Activated CD4-positive, alpha-beta T cell treated with anti-CD3 and anti-CD28 coated beads, Interleukin-2, amount 10 ng/mL, durations not matched to agents 7 days and 5 days (primary cell): ENCODE measurements around the gene CNTN5. TPM values are rescaled to one million over a fixed set of nuclear protein-coding genes. Genes with fewer than 3 reads are reported as not detected.

Experiments used
- CTCF ChIA-PET: fragments of 350-600 bp; sonication (Branson Sonifier 250); formaldehyde crosslinking; loops from one replicate; lab custom pipeline; 2021; ENCODE audit warnings: antibody characterized with exemption; lab: Charles Lee
- POLR2A ChIA-PET: fragments of 350-600 bp; sonication (Branson Sonifier 250); formaldehyde crosslinking; loops from one replicate; lab custom pipeline; 2021; ENCODE audit warnings: antibody characterized with exemption; lab: Charles Lee
- DNase-seq: peaks from one replicate; pipeline ENCODE4 v3.0.0-alpha.2; 2020
- H3K27ac Mint-ChIP-seq: one replicate; pipeline ENCODE4 v1.8.0; 2021; ENCODE audit warnings: mild to moderate bottlenecking, moderate library complexity, mixed read lengths
- H3K27me3 Mint-ChIP-seq: one replicate; pipeline ENCODE4 v1.8.0; 2021; ENCODE audit warnings: mixed read lengths
- H3K36me3 Mint-ChIP-seq: one replicate; pipeline ENCODE4 v1.8.0; 2021; ENCODE audit warnings: low read depth, mixed read lengths
- H3K4me1 Mint-ChIP-seq: one replicate; pipeline ENCODE4 v1.8.0; 2021; ENCODE audit warnings: mixed read lengths
- H3K4me3 Mint-ChIP-seq: one replicate; pipeline ENCODE4 v1.8.0; 2021; ENCODE audit warnings: mild to moderate bottlenecking, moderate library complexity, mixed read lengths
- H3K9me3 Mint-ChIP-seq: one replicate; pipeline ENCODE4 v1.8.0; 2021; ENCODE audit warnings: mixed read lengths
- total RNA-seq, 2 experiments: library from RNA; stranded (reverse); gene quantifications; one replicate each; pipeline ENCODE4 v1.2.3, GENCODE V29; 2021

Gene CNTN5
- total RNA-seq, 2 experiments from 2014 or later = not detected

DNA sequence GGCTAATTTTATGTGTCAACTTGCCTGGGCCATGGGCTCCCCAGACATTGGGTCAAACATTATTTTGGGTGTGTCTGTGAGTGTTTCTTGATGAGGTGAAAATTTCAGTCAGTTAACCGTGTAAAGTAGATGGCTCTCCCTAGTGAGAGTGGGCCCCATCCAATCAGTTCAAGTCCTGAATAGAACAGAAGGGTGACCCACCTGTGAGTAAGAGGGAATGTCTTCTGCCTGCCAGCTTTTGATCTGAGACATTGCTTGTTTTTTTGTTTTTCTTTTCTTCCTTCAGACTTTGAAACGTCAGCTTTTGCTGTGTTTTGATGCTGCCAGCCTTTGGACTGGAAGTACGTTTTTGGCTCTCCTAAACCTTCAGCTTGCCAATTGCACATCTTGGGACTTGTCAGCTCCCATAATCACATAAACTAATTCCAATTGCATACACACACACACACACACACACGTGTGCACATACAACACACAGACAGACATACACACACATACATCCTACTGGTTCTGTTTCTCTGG lies 300.1 kb downstream of the CNTN5 start:
- Mint-ChIP-seq H3K27me3 (no peaks in the 10 kb centered on the region), H3K4me3 (no peak overlapping the region), H3K36me3 (no peaks in the 10 kb centered on the region), H3K4me1 (no peaks in the 10 kb centered on the region), H3K27ac (no peak overlapping the region), H3K9me3 (peaks cover 6% of the 10 kb centered on the region)
- ChIA-PET POLR2A (no interaction called here), CTCF (no interaction called here)
- no peak for DNase-seq

DNA sequence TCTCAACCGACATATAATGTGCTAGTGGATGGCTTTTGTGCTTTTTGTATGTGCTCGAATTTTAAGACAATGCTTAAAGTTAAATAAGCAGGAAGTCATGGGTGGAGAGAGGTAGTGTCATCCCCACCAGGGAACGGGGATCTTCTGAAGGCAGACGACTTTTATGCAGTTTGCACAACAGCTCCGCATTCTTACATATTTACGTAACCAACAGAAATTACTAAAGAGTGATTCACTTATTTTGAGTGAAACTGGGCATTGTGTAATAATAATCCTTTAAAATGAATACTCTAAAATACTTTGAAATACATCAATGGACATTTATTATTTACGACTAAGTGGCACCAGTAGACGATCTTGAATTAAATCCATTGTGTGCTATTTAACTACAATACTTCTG lies 305.1 kb downstream of the CNTN5 start:
- no peaks in the 10 kb centered on the region for H3K27me3 Mint-ChIP-seq
- H3K36me3 Mint-ChIP-seq = no peaks in the 10 kb centered on the region
- H3K9me3 Mint-ChIP-seq = peaks cover 4% of the 10 kb centered on the region
- H3K27ac Mint-ChIP-seq = no peak overlapping the region
- ChIA-PET POLR2A (no interaction called here), CTCF (no interaction called here)
- no peak for DNase-seq
- H3K4me1 Mint-ChIP-seq = no peaks in the 10 kb centered on the region
- no peak overlapping the region for H3K4me3 Mint-ChIP-seq

DNA sequence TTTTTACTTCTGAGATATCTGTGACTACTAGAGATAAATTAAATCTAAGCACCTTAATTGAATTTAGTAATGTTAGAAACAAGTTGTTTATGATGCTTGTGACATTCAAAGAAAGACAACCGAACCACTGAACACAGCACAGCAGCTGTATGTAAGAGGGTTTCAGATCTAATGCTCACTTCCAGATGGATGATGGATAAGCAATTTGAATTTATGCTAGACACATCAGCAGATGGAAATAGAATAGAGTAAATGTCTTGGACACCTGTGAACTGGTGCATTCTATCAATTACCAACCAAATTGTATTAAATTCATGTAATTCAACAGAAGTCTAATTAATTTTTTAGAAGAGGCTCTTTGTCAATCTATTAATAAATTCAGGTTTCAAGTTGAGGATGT lies 306.3 kb downstream of the CNTN5 start:
- DNase-seq = no peak
- Mint-ChIP-seq H3K36me3 (no peaks in the 10 kb centered on the region), H3K27me3 (no peaks in the 10 kb centered on the region), H3K9me3 (peaks cover 2% of the 10 kb centered on the region), H3K4me1 (no peaks in the 10 kb centered on the region), H3K4me3 (no peak overlapping the region), H3K27ac (no peak overlapping the region)
- ChIA-PET CTCF (no interaction called here), POLR2A (no interaction called here)

DNA sequence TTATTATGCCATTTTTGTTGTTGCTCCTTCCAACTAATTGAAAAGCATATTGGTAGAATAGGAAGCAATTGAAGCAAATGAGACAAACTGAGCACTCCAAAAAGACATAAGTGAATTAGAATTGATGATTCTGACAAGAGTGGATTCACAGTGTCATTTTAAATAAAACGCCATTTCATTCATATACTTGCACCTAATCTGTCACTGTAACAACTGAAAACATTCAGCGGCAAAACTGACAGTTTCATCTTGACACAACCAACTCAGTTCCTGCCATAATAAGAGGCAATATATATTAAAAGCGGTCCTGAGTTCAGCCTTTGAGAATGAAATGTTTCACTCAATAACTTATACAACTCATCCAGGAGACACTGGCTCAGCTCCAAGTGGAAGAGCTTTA lies 306.8 kb downstream of the CNTN5 start:
- H3K27ac Mint-ChIP-seq = no peak overlapping the region
- POLR2A ChIA-PET = no interaction called here
- peaks cover 2% of the 10 kb centered on the region for H3K9me3 Mint-ChIP-seq
- no peaks in the 10 kb centered on the region for H3K4me1 Mint-ChIP-seq
- no peak overlapping the region for H3K4me3 Mint-ChIP-seq
- no peaks in the 10 kb centered on the region for H3K36me3 Mint-ChIP-seq
- CTCF ChIA-PET = no interaction called here
- DNase-seq = no peak
- no peaks in the 10 kb centered on the region for H3K27me3 Mint-ChIP-seq

DNA sequence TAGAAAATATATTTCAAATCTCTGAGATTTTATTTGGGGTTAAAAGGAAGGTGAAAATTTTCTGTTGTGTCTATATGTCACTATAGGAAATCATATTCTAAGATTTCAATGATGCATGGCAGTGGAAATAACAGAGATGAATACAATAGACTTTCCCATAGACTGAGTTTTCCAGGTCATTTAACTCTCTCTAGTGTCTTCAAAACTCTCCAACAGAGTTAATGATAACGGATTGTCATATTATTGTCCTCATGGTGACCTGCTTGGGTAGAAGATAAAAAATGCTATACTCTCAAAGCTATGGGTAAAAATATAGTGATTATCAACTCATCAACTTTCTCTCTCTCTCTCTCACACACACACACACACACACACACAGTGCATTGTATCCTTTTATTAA lies 312.9 kb downstream of the CNTN5 start:
- ChIA-PET CTCF (no interaction called here), POLR2A (no interaction called here)
- Mint-ChIP-seq H3K4me3 (no peak overlapping the region), H3K27me3 (no peaks in the 10 kb centered on the region), H3K4me1 (no peaks in the 10 kb centered on the region), H3K9me3 (no peaks in the 10 kb centered on the region), H3K36me3 (no peaks in the 10 kb centered on the region), H3K27ac (no peak overlapping the region)
- no peak for DNase-seq

DNA sequence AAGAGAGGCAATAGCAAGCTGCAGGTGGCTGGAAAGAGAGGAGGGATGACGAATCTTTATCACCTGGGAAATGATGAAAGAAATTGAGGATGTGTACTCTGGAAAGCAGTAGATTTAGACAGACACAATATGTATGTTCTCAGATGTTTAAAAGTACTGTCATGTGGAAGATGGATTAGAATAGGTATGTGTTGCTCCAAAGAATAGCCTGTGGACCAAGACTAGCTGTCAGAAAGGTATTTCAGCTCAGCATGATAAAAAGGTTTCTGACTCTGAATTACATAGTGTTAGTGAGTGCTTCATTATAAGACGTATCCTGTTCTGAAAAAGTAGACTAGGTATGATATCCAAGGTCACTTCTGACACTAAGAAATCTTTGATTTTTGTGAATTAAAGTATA lies 322.4 kb downstream of the CNTN5 start:
- H3K9me3 Mint-ChIP-seq = no peaks in the 10 kb centered on the region
- DNase-seq = no peak
- no peak overlapping the region for H3K27ac Mint-ChIP-seq
- ChIA-PET POLR2A (no interaction called here), CTCF (no interaction called here)
- no peak overlapping the region for H3K4me3 Mint-ChIP-seq
- no peaks in the 10 kb centered on the region for H3K27me3 Mint-ChIP-seq
- no peaks in the 10 kb centered on the region for H3K36me3 Mint-ChIP-seq
- no peaks in the 10 kb centered on the region for H3K4me1 Mint-ChIP-seq

DNA sequence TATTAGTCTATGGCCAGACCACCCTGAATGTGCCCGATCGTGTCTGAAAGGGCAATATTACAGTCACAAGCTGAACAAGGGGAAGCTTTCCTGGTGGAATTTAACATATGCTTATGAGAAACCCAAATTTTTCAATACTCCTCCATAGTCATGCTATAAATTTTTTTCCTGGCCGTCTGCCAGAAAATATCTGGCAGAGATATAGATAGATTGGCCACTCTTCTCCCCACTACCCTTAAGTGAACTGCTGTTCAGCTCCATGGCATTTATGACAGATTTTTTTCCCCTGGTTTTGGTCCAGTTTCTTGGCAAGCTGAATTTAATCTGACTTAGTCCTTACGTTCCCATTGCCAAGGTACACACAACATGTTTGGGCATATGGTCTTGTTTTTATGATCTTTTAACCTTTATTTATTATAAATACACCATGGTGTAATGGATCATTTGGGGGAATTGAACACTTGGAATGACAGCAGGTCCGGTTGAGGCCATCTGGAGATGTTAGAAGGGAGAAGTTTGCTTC lies 328.5 kb downstream of the CNTN5 start:
- no peak overlapping the region for H3K4me3 Mint-ChIP-seq
- no peak overlapping the region for H3K27ac Mint-ChIP-seq
- no peaks in the 10 kb centered on the region for H3K9me3 Mint-ChIP-seq
- no peak for DNase-seq
- H3K36me3 Mint-ChIP-seq = no peaks in the 10 kb centered on the region
- POLR2A ChIA-PET = no interaction called here
- H3K4me1 Mint-ChIP-seq = no peaks in the 10 kb centered on the region
- CTCF ChIA-PET = no interaction called here
- no peaks in the 10 kb centered on the region for H3K27me3 Mint-ChIP-seq

DNA sequence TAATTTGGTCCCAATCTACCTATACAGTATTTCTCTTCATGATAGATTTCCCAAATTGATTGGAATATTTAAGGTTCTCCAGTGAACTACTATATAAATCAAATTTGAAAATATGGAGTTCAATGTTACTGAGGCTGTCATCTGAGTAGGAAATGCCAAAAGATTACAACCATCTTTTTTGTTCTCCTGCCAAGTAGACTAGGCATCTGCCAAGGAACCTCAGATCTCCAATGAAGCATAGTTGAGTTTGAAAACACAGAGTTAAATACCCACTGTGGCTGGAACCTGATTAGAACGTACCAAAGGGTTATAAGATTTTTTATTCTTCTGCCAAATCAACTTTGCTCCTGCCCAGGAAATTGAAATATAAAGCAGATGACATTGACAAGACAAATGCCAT lies 330.9 kb downstream of the CNTN5 start:
- ChIA-PET CTCF (no interaction called here), POLR2A (no interaction called here)
- no peaks in the 10 kb centered on the region for H3K4me1 Mint-ChIP-seq
- H3K27me3 Mint-ChIP-seq = no peaks in the 10 kb centered on the region
- H3K36me3 Mint-ChIP-seq = no peaks in the 10 kb centered on the region
- no peak for DNase-seq
- no peak overlapping the region for H3K4me3 Mint-ChIP-seq
- H3K9me3 Mint-ChIP-seq = no peaks in the 10 kb centered on the region
- H3K27ac Mint-ChIP-seq = no peak overlapping the region

DNA sequence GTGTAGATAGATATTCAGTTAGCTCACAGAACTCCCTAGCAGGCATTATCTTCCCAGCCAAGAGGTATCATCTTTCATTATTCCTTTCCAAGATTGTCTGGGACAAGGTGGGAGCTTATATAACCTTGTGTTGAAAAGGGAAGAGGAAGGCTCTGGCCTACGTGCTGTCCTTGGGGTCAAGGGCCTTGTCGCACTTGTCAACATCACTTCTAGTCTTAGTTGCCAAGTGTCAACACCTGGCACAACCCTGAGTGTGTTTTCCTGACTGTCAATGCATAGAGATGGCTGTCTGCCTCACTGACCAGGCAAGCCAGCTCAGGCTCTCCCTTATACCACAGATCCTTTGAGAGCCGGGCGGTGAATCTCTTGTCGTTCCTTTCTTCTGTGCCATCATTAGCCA lies 331.9 kb downstream of the CNTN5 start:
- no peak for DNase-seq
- H3K36me3 Mint-ChIP-seq = no peaks in the 10 kb centered on the region
- no peak overlapping the region for H3K4me3 Mint-ChIP-seq
- H3K9me3 Mint-ChIP-seq = no peaks in the 10 kb centered on the region
- H3K27ac Mint-ChIP-seq = no peak overlapping the region
- CTCF ChIA-PET = no interaction called here
- no peaks in the 10 kb centered on the region for H3K27me3 Mint-ChIP-seq
- no peaks in the 10 kb centered on the region for H3K4me1 Mint-ChIP-seq
- POLR2A ChIA-PET = no interaction called here

DNA sequence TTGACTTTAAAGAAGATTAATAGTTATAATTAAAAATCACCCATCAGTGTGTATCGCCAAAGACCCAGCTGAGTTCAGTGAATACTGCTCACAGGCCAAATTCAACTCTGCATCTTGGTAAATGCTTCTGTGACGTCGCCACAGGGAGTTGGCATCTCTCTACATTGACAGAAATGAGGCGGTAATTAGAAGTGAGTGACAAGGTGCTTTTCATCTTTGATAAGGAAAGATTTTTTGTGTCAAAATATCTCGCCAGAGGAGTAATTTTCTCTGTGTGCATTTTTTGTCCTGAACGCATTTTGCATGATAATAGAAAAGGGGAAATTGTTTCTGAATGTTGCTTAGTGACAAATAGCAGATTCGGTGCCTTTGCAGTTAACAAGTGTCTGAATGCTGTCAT lies 345.8 kb downstream of the CNTN5 start:
- no peaks in the 10 kb centered on the region for H3K36me3 Mint-ChIP-seq
- no peaks in the 10 kb centered on the region for H3K27me3 Mint-ChIP-seq
- no peak for DNase-seq
- H3K9me3 Mint-ChIP-seq = peaks cover under 1% of the 10 kb centered on the region
- POLR2A ChIA-PET = no interaction called here
- no peaks in the 10 kb centered on the region for H3K4me1 Mint-ChIP-seq
- CTCF ChIA-PET = no interaction called here
- no peak overlapping the region for H3K4me3 Mint-ChIP-seq
- H3K27ac Mint-ChIP-seq = no peak overlapping the region

DNA sequence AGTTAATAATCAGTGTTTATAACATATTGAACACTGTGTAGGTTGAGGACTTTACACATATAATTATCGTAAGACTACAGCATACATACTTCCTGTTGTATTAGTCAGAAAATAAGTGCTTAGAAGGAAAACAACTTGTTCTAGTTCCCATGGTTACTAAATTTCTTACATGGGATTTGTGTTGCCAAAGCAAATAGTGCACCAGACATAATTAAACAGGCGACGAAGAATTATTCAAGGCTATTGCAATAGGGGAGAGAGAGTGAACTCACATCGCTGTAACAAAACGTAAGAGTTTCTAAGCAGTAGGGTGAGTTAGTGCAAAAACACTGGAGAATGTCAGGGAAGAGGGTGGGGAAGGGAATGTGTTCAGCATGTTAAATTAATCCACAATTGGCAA lies 347.8 kb downstream of the CNTN5 start:
- no peak overlapping the region for H3K27ac Mint-ChIP-seq
- ChIA-PET POLR2A (no interaction called here), CTCF (no interaction called here)
- DNase-seq = no peak
- no peaks in the 10 kb centered on the region for H3K9me3 Mint-ChIP-seq
- H3K4me3 Mint-ChIP-seq = no peak overlapping the region
- H3K36me3 Mint-ChIP-seq = no peaks in the 10 kb centered on the region
- no peaks in the 10 kb centered on the region for H3K4me1 Mint-ChIP-seq
- no peaks in the 10 kb centered on the region for H3K27me3 Mint-ChIP-seq

DNA sequence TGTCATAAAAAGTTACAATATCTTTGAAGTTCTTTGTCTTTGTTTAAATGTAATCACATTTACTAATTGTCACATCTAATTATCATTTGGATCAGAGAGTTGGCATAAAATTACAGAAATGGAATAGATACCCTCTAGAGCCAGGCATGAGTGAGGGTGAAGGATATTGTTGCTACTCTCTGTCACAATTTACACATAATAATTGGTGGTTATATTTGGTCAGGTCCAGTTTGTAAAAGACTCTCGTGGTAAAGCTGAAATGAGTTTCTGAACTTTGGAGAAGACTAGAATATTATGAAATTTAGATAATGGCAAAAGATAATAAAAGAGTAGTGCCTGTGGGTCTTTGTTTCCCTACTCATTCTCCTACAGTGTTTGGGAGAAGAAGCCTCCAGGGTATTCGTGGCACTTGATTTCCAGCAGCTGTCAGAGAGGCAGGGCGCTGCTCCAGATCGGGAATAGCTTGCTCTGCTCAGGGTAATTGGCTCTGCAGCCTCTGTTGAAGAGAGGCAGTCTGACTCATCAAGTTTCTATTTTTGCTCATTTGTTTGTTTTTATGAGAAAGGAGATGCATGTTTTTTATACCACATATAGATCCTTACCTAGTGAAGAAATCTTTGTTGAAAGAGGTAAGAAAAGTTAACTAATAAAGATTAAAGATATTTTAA lies 349.9 kb downstream of the CNTN5 start:
- H3K27me3 Mint-ChIP-seq = no peaks in the 10 kb centered on the region
- H3K9me3 Mint-ChIP-seq = peaks cover 3% of the 10 kb centered on the region
- H3K36me3 Mint-ChIP-seq = no peaks in the 10 kb centered on the region
- no peak overlapping the region for H3K27ac Mint-ChIP-seq
- ChIA-PET POLR2A (no interaction called here), CTCF (no interaction called here)
- no peaks in the 10 kb centered on the region for H3K4me1 Mint-ChIP-seq
- no peak for DNase-seq
- no peak overlapping the region for H3K4me3 Mint-ChIP-seq

DNA sequence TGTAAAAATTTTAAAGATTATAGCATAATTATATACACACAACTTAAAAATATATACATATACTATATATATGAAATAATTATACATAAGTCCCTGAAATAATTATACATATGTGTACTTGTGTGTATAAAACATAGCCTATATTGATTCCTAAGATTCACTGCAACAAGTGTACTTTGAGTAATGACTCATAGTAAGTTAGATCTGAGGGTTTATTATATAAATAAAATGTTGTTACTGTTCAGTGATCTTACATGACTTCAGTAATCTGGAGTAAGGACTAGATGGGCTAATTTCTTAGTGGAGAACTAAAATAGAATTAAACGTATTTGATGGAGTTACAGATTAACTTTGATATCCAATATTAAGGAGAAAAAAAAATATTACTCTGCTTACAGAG lies 350.5 kb downstream of the CNTN5 start:
- ChIA-PET CTCF (no interaction called here), POLR2A (interaction anchor here (0.7 kb wide), 1 partner anchor 615 kb away, joined by 3 read pairs; no protein-coding TSS in a partner anchor)
- no peaks in the 10 kb centered on the region for H3K4me1 Mint-ChIP-seq
- H3K27me3 Mint-ChIP-seq = no peaks in the 10 kb centered on the region
- no peaks in the 10 kb centered on the region for H3K36me3 Mint-ChIP-seq
- H3K4me3 Mint-ChIP-seq = no peak overlapping the region
- H3K27ac Mint-ChIP-seq = no peak overlapping the region
- H3K9me3 Mint-ChIP-seq = peaks cover 3% of the 10 kb centered on the region
- DNase-seq = no peak

DNA sequence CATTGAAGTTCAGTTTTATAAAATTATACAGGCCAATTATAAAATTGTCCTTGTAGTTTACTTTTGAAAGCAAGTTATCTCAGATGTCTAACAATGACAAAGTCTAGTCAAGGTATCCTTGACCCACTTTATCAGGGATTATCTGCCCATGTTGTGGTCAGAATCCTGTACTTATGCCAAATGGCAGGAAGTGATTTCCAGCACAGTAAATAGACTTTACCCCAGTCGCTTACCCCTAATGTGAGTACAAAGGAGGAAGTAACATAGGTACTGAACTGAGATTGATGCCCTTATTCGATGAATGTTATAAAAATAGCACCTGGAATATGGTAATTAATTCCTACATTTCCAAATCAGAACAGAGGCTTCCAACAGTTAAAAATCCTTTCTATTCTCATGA lies 355.7 kb downstream of the CNTN5 start:
- ChIA-PET POLR2A (no interaction called here), CTCF (no interaction called here)
- no peak overlapping the region for H3K4me3 Mint-ChIP-seq
- H3K36me3 Mint-ChIP-seq = no peaks in the 10 kb centered on the region
- H3K9me3 Mint-ChIP-seq = peaks cover 6% of the 10 kb centered on the region
- no peak overlapping the region for H3K27ac Mint-ChIP-seq
- no peaks in the 10 kb centered on the region for H3K27me3 Mint-ChIP-seq
- no peaks in the 10 kb centered on the region for H3K4me1 Mint-ChIP-seq
- DNase-seq = no peak
